H9 (cell line): ENCODE results near the gene CPLANE1. TPM values are rescaled to one million over a fixed set of nuclear protein-coding genes. Genes with fewer than 3 reads are reported as not detected.
"Not testable (repeated sequence)": the region's sequence is repeated elsewhere in the genome, so short reads cannot be mapped to it uniquely, and the experiment has no call there.

Experiments
- DNase-seq: peaks from one replicate; pipeline ENCODE4 v3.0.0-alpha.2; 2017
- H2AFZ ChIP-seq: one replicate; pipeline ENCODE4 v1.6.1; 2013; ENCODE audit warnings: mild to moderate bottlenecking, low read length, control low read depth, moderate library complexity
- H2AK5ac ChIP-seq: 2 replicates; pipeline ENCODE4 v1.6.1; 2013; ENCODE audit warnings: low read length, control low read depth, mixed read lengths; ENCODE audit not compliant: insufficient read length
- H2BK120ac ChIP-seq: one replicate; pipeline ENCODE4 v1.6.1; 2013; ENCODE audit warnings: low read depth, mild to moderate bottlenecking, low read length, control low read depth, inconsistent platforms; ENCODE audit not compliant: poor library complexity, severe bottlenecking
- H2BK12ac ChIP-seq: 2 replicates; pipeline ENCODE4 v1.6.1; 2013; ENCODE audit warnings: low read length, control low read depth, mixed read lengths, low read depth; ENCODE audit not compliant: insufficient read length
- H2BK15ac ChIP-seq: 2 replicates; pipeline ENCODE4 v1.6.1; 2013; ENCODE audit warnings: low read depth, low read length, control low read depth
- H2BK20ac ChIP-seq: one replicate; pipeline ENCODE4 v1.6.1; 2013; ENCODE audit warnings: low read depth, mild to moderate bottlenecking, low read length, control low read depth, inconsistent platforms; ENCODE audit not compliant: poor library complexity, severe bottlenecking
- H2BK5ac ChIP-seq: 2 replicates; pipeline ENCODE4 v1.6.1; 2013; ENCODE audit warnings: low read length, control low read depth, mixed read lengths; ENCODE audit not compliant: insufficient read length
- H3K14ac ChIP-seq: 2 replicates; pipeline ENCODE4 v1.6.1; 2013; ENCODE audit warnings: low read length, control low read depth; ENCODE audit not compliant: insufficient read depth
- H3K18ac ChIP-seq: 2 replicates; pipeline ENCODE4 v1.6.1; 2013; ENCODE audit warnings: low read depth, mild to moderate bottlenecking, mixed read lengths, low read length, control low read depth; ENCODE audit not compliant: insufficient read length
- H3K23ac ChIP-seq: 2 replicates; pipeline ENCODE4 v1.6.1; 2013; ENCODE audit warnings: low read length, control low read depth, mixed read lengths, low read depth; ENCODE audit not compliant: insufficient read length
- H3K23me2 ChIP-seq: 2 replicates; pipeline ENCODE4 v1.6.1; 2013; ENCODE audit warnings: low read depth, mild to moderate bottlenecking, mixed read lengths, low read length, control low read depth; ENCODE audit not compliant: insufficient read length, poor library complexity, severe bottlenecking
- H3K27ac ChIP-seq: 2 replicates; pipeline ENCODE4 v1.5.1; 2013; ENCODE audit warnings: low read length, control low read depth, mixed read lengths, low read depth; ENCODE audit not compliant: insufficient read length
- H3K27me3 ChIP-seq: 2 replicates; pipeline ENCODE4 v1.6.1; 2013; ENCODE audit warnings: low read length, control low read depth, inconsistent platforms; ENCODE audit not compliant: insufficient read depth
- H3K4ac ChIP-seq: 2 replicates; pipeline ENCODE4 v1.6.1; 2013; ENCODE audit warnings: low read depth, mild to moderate bottlenecking, control low read depth, inconsistent platforms, low read length, moderate library complexity
- H3K4me1 ChIP-seq: 2 replicates; pipeline ENCODE4 v1.6.1; 2013; ENCODE audit warnings: low read length, control low read depth, inconsistent platforms; ENCODE audit not compliant: insufficient read depth
- H3K4me2 ChIP-seq: 2 replicates; pipeline ENCODE4 v1.6.1; 2013; ENCODE audit warnings: low read length, control low read depth, mixed read lengths; ENCODE audit not compliant: insufficient read length, insufficient read depth
- H3K56ac ChIP-seq: 2 replicates; pipeline ENCODE4 v1.6.1; 2013; ENCODE audit warnings: low read depth, mild to moderate bottlenecking, mixed read lengths, low read length, control low read depth; ENCODE audit not compliant: insufficient read length
- H3K79me1 ChIP-seq: 2 replicates; pipeline ENCODE4 v1.6.1; 2013; ENCODE audit warnings: low read depth, mild to moderate bottlenecking, moderate library complexity, low read length, control low read depth, inconsistent platforms; ENCODE audit not compliant: insufficient read depth, poor library complexity, severe bottlenecking
- H3K79me2 ChIP-seq: 2 replicates; pipeline ENCODE4 v1.6.1; 2013; ENCODE audit warnings: low read length, control low read depth, inconsistent platforms; ENCODE audit not compliant: insufficient read depth
- H3K9ac ChIP-seq: 2 replicates; pipeline ENCODE4 v1.6.1; 2013; ENCODE audit warnings: low read length, control low read depth, mixed read lengths; ENCODE audit not compliant: insufficient read length; ENCODE audit errors: extremely low read depth
- H3K9me3 ChIP-seq: one replicate; pipeline ENCODE4 v1.6.1; 2013; ENCODE audit warnings: low read depth, low read length, inconsistent platforms; ENCODE audit not compliant: control insufficient read depth
- H3T11ph ChIP-seq: one replicate; pipeline ENCODE4 v1.6.1; 2013; ENCODE audit warnings: mild to moderate bottlenecking, low read length, control low read depth, inconsistent platforms
- H4K20me1 ChIP-seq: one replicate; pipeline ENCODE4 v1.6.1; 2013; ENCODE audit not compliant: control insufficient read depth, insufficient read length, insufficient read depth
- H4K5ac ChIP-seq: 2 replicates; pipeline ENCODE4 v1.6.1; 2013; ENCODE audit warnings: low read depth, mild to moderate bottlenecking, mixed read lengths, low read length, control low read depth; ENCODE audit not compliant: insufficient read length
- H4K8ac ChIP-seq: replicated peaks from 2 replicates; pipeline ENCODE4 v1.6.1; 2013; ENCODE audit warnings: low read length, control low read depth, mixed read lengths, low read depth; ENCODE audit not compliant: insufficient read length
- H4K91ac ChIP-seq: 2 replicates; pipeline ENCODE4 v1.6.1; 2013; ENCODE audit warnings: low read depth, mild to moderate bottlenecking, moderate library complexity, mixed read lengths, low read length, control low read depth; ENCODE audit not compliant: insufficient read length
- H3K27ac Mint-ChIP-seq, 3 experiments: 2 replicates in 2 of 3; 3 replicates in 1 of 3; pipeline ENCODE4 v1.8.0; 2020 to 2021; ENCODE audit warnings: mixed read lengths in 3 of 3, mild to moderate bottlenecking in 1 of 3, moderate library complexity in 1 of 3
- H3K27me3 Mint-ChIP-seq: 2 replicates; pipeline ENCODE4 v1.8.0; 2021; ENCODE audit warnings: low read depth, mild to moderate bottlenecking, moderate library complexity, mixed read lengths
- H3K36me3 Mint-ChIP-seq, 3 experiments: 2 replicates in 2 of 3; 3 replicates in 1 of 3; pipeline ENCODE4 v1.8.0; 2020 to 2021; ENCODE audit warnings: low read depth in 3 of 3, mixed read lengths in 3 of 3; ENCODE audit not compliant: insufficient read depth in 1 of 3
- H3K4me1 Mint-ChIP-seq, 2 experiments: 2 replicates each; pipeline ENCODE4 v1.8.0; 2020; ENCODE audit warnings: mixed read lengths in 2 of 2
- H3K4me3 Mint-ChIP-seq, 2 experiments: 2 replicates in 1 of 2; 3 replicates in 1 of 2; pipeline ENCODE4 v1.8.0; 2020 to 2021; ENCODE audit warnings: mild to moderate bottlenecking in 2 of 2, mixed read lengths in 2 of 2, moderate library complexity in 1 of 2
- H3K9me3 Mint-ChIP-seq, 2 experiments: 2 replicates in 1 of 2; 3 replicates in 1 of 2; pipeline ENCODE4 v1.8.0; 2020; ENCODE audit warnings: mild to moderate bottlenecking in 2 of 2, mixed read lengths in 2 of 2, moderate library complexity in 1 of 2
- CTCF ChIP-seq: fragments of 200-600 bp; sonication (generic); conservative IDR thresholded peaks from 3 replicates; pipeline ENCODE4 v1.8.0; 2021; ENCODE audit warnings: antibody characterized with exemption, mild to moderate bottlenecking
- WGBS: extraction: QIAGEN DNeasy Blood & Tissue Kit; methylation state at CpG from one replicate; pipeline ENCODE4 v1.1.7; 2013; ENCODE audit warnings: missing lambda C conversion rate, low lambda C conversion rate, mixed read lengths; ENCODE audit not compliant: insufficient read length; ENCODE audit errors: extremely low coverage; 5-methylcytosine and 5-hydroxymethylcytosine counted together
- total RNA-seq: library from RNA; stranded (reverse); gene quantifications from 2 replicates; pipeline ENCODE4 v1.2.1, GENCODE V29; 2021

The CPLANE1 gene
- total RNA-seq, 1 experiment from 2014 or later: 11.6 TPM

DNA sequence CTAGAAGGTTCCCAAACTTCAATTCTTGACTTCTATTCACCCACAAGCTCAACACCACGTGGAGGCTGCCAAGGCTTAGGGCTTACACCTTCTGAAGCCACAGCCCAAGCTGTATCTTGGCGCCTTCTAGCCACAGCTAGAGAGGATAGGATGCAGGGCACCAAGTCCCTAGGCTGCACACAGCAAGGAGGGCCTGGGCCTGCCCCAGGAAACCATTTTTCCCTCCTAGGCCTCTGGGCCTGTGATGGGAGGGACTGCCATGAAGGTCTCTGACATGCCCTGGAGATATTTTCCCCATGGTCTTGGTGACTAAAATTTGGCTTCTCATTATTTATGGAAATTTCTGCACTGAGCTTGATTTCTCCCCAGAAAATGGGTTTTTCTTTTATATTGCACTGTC is 112.5 kb downstream of the CPLANE1 start:
- no peak overlapping the region for H4K91ac ChIP-seq
- H3K79me1 ChIP-seq: no peaks in the 10 kb centered on the region
- H3K23me2 ChIP-seq: no peaks in the 10 kb centered on the region
- H3K4me2 ChIP-seq: no peak overlapping the region
- H2BK120ac ChIP-seq: no peak overlapping the region
- no peaks in the 10 kb centered on the region for H3K4me1 Mint-ChIP-seq
- H2AK5ac ChIP-seq: no peak overlapping the region
- H3T11ph ChIP-seq: no peak overlapping the region
- H3K9me3 Mint-ChIP-seq: peaks cover 26 to 29% of the 10 kb centered on the region in 2 experiments
- no peak overlapping the region for H2BK12ac ChIP-seq
- no peak overlapping the region for H2AFZ ChIP-seq
- no peak overlapping the region for H2BK20ac ChIP-seq
- no peak overlapping the region for H3K56ac ChIP-seq
- H2BK15ac ChIP-seq: no peak overlapping the region
- no peak overlapping the region for H3K23ac ChIP-seq
- no peak overlapping the region for H4K8ac ChIP-seq
- H3K4ac ChIP-seq: no peak overlapping the region
- H3K9ac ChIP-seq: no peak overlapping the region
- no peaks in the 10 kb centered on the region for H3K27me3 ChIP-seq
- H3K4me3 Mint-ChIP-seq: no peak overlapping the region
- WGBS: no CpG with 5 or more reads among the region's 2 CpGs
- H3K27me3 Mint-ChIP-seq: no peaks in the 10 kb centered on the region
- H3K79me2 ChIP-seq: no peaks in the 10 kb centered on the region
- no peaks in the 10 kb centered on the region for H4K20me1 ChIP-seq
- H3K27ac Mint-ChIP-seq: no peak overlapping the region
- H3K18ac ChIP-seq: no peak overlapping the region
- no peak overlapping the region for H3K14ac ChIP-seq
- DNase-seq: no peak
- TF ChIP-seq CTCF: no peak
- H3K9me3 ChIP-seq: no peaks in the 10 kb centered on the region
- no peak overlapping the region for H4K5ac ChIP-seq
- H3K36me3 Mint-ChIP-seq: peaks cover 35 to 45% (median 37%) of the 10 kb centered on the region in 3 experiments
- H2BK5ac ChIP-seq: no peak overlapping the region
- no peaks in the 10 kb centered on the region for H3K4me1 ChIP-seq
- no peak overlapping the region for H3K27ac ChIP-seq

- H3K14ac ChIP-seq, H3K4me3 Mint-ChIP-seq, H3K27me3 ChIP-seq, H3K9me3 ChIP-seq, H3K4me1 ChIP-seq, H3K27me3 Mint-ChIP-seq, H3K18ac ChIP-seq, H2BK15ac ChIP-seq, H3K56ac ChIP-seq, H2AFZ ChIP-seq, H2BK12ac ChIP-seq, H3K27ac ChIP-seq, H4K5ac ChIP-seq, H2BK20ac ChIP-seq, H3K27ac Mint-ChIP-seq, H3K4me2 ChIP-seq, H3K4ac ChIP-seq, H3K4me1 Mint-ChIP-seq, H2BK5ac ChIP-seq, H3K9ac ChIP-seq, DNase-seq, H4K20me1 ChIP-seq, H3K23ac ChIP-seq, H2AK5ac ChIP-seq, H3T11ph ChIP-seq, H2BK120ac ChIP-seq, H3K79me2 ChIP-seq, H4K91ac ChIP-seq, H3K23me2 ChIP-seq, H3K79me1 ChIP-seq, H4K8ac ChIP-seq: not testable (repeated sequence)
- peaks cover 26 to 29% of the 10 kb centered on the region in 2 experiments for H3K9me3 Mint-ChIP-seq
- peaks cover 35 to 45% (median 35%) of the 10 kb centered on the region in 3 experiments for H3K36me3 Mint-ChIP-seq
- WGBS: no CpG with 5 or more reads among the region's 6 CpGs
Observed at GRCh38 chr5:37135312-37135711, 113.9 kb downstream of the CPLANE1 start.
